GM12864 (cell line): ENCODE results near the gene CCL7.

Source experiments
- DNase-seq: peaks from one replicate; pipeline ENCODE4 v3.0.0-alpha.2; 2011; ENCODE audit warnings: low read depth
- H3K4me3 ChIP-seq: 2 replicates; pipeline ENCODE4 v1.5.1; 2011; ENCODE audit warnings: mild to moderate bottlenecking, low read depth, low read length, control low read depth
- TF ChIP-seq, protein P1 (sequence below): IDR thresholded peaks from 2 replicates; pipeline ENCODE4 v1.5.1; 2011; ENCODE audit warnings: low read depth, mild to moderate bottlenecking, moderate library complexity, low read length, control low read depth, inconsistent platforms; ENCODE audit errors: missing control alignments

The CCL7 gene

DNA sequence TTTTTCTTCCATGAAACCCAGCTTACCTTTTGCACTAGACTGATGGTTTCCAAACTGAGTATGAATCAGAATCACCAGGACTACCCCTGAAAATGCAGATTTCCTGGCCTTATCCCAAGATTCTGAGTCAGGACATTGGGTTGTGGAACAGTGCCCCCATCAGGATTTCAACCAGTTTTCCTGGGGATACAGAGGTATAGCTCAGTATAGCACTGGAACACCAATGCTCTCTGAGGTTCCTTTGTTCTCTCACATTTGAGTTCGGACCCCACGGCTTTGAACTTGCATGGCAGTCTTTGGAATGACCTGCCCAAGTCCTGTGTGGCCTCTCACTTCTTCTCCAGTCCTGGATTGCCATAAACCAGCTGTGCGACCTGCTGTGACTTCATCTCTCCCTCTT, 36.4 kb downstream of the CCL7 start:
- TF ChIP-seq, protein P1, sequence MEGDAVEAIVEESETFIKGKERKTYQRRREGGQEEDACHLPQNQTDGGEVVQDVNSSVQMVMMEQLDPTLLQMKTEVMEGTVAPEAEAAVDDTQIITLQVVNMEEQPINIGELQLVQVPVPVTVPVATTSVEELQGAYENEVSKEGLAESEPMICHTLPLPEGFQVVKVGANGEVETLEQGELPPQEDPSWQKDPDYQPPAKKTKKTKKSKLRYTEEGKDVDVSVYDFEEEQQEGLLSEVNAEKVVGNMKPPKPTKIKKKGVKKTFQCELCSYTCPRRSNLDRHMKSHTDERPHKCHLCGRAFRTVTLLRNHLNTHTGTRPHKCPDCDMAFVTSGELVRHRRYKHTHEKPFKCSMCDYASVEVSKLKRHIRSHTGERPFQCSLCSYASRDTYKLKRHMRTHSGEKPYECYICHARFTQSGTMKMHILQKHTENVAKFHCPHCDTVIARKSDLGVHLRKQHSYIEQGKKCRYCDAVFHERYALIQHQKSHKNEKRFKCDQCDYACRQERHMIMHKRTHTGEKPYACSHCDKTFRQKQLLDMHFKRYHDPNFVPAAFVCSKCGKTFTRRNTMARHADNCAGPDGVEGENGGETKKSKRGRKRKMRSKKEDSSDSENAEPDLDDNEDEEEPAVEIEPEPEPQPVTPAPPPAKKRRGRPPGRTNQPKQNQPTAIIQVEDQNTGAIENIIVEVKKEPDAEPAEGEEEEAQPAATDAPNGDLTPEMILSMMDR, result no peak
- DNase-seq, result no peak
- no peak overlapping the region for H3K4me3 ChIP-seq

DNA sequence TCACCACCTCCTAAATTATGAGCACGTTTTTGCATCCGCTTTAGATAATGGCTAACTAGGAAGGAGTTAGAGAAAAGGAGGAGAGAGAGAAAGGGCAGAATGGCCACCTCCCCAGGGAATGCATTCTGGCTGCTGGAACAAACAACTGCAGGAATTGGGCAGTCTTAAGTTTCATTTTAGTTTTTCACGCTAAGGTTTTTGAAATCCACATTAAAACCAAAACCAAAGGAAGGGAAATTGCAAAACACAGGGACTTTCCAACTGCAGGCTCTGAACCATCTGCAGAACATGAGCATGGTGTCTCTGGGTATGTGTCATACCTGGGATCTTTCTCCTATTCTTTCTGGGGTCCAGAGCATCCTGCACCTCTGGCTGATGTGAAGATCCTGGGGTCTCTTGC, 37.1 kb downstream of the CCL7 start:
- H3K4me3 ChIP-seq, result no peak overlapping the region
- TF ChIP-seq, protein P1, result no peak
- DNase-seq, result no peak

DNA sequence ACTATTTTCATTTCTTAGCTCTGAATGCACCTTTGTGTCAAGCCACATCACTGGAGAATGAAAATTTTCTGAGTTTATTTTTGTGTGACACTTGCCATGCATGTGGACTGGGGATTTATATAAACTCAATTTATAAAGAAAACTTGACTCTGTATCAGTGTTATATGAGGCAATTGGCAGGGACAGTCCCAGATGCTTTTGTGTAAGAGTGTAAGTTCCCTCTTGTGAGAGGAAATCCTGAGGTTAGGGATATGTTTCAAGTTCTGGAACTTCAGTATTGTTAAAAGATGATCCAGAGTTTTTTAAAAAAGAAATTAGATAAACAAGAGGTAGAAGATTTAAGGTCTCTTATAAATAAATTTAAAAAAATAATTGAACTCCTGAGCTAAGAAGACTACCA, 38.4 kb downstream of the CCL7 start:
- H3K4me3 ChIP-seq, result no peak overlapping the region
- TF ChIP-seq, protein P1, result no peak
- no peak for DNase-seq

DNA sequence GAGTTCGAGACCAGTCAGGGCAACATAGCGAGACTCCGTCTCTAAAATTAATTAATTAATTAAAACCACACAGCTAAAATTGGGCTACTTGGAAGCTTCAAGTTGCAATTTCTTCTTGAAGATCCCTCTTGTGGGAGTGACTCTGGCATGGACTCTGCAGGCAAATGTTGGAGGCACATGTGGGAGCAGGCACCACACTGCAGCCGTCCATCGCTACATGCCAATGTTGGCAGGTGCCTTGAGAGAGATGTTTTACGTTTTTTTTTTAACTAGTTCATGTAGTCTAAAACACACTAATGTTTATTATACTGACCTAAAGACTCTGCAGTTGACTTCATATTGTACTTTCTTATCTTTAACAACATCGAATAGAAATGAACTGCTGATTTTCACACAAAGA, 41.3 kb downstream of the CCL7 start:
- DNase-seq, result no peak
- TF ChIP-seq, protein P1, result no peak

DNA sequence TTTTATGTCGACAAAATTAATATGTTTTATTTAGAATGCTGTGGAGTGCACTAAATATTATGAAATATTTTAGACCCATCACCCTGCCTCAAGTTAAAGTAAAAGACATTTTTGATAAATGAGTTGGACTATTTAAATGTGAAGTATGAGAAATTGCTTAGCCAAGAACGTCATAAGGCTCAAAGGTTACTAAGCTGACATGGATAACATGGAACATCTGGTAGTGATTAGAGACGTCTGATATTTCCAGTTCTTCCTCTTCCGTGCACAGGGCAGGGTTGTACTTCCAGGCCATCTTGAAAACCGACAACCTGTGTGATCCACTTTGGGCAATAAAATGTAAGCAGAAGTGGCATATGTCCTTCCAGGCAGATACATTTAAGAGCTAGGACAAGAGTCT, 42.1 kb downstream of the CCL7 start:
- DNase-seq, result no peak
- TF ChIP-seq, protein P1, result no peak
- H3K4me3 ChIP-seq, result no peak overlapping the region

More for the DNA sequence above, 41.3 kb downstream of the CCL7 start:
- no peak overlapping the region for H3K4me3 ChIP-seq

DNA sequence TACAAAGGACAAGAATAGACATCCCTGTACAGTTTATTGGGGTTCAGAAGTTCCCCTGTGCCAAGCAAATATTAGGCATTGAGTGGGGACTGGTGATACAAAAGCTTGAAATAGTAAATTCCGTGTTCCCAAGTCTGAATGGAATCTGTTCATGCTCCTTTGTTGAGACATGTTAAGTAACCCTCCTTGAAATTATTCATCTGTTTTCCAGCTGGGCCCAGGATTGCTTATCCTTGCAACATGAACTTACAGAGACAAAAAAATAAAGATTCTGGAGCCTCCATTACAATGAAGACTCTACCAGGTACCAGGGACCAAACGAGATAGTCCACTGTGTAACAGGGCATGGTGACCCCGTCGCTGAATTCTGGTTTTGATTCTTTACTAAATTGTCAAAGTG, 43.1 kb downstream of the CCL7 start:
- TF ChIP-seq, protein P1, result no peak
- no peak overlapping the region for H3K4me3 ChIP-seq
- DNase-seq, result no peak

DNA sequence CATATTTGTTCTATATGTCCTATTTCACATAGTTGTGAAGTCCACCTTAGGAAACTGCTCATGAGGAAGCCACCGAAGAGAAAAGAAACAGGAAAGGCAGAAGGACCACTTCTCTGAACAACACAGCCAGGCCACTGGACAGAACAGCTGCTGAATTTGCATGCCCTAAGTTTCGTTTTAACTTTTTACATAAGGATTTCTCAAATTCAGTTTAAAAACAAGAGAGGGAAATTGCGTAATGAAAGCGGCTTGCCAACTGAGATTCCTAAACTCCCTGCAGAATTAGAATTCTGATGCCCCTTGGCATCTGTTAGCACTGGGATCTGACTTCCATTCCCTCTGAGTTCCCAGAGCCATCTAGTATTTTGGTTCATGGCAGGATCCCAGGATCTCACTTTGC, 44.3 kb downstream of the CCL7 start:
- H3K4me3 ChIP-seq, result no peak overlapping the region
- DNase-seq, result no peak
- TF ChIP-seq, protein P1, result no peak
